GM10847 (cell line): ENCODE measurements around the gene DPYSL5.

Experiments used
- POLR2A ChIP-seq: IDR thresholded peaks from 2 replicates; pipeline ENCODE4 v1.6.1; 2011; ENCODE audit not compliant: insufficient read length; ENCODE audit errors: extremely low read depth

The DPYSL5 gene

DNA sequence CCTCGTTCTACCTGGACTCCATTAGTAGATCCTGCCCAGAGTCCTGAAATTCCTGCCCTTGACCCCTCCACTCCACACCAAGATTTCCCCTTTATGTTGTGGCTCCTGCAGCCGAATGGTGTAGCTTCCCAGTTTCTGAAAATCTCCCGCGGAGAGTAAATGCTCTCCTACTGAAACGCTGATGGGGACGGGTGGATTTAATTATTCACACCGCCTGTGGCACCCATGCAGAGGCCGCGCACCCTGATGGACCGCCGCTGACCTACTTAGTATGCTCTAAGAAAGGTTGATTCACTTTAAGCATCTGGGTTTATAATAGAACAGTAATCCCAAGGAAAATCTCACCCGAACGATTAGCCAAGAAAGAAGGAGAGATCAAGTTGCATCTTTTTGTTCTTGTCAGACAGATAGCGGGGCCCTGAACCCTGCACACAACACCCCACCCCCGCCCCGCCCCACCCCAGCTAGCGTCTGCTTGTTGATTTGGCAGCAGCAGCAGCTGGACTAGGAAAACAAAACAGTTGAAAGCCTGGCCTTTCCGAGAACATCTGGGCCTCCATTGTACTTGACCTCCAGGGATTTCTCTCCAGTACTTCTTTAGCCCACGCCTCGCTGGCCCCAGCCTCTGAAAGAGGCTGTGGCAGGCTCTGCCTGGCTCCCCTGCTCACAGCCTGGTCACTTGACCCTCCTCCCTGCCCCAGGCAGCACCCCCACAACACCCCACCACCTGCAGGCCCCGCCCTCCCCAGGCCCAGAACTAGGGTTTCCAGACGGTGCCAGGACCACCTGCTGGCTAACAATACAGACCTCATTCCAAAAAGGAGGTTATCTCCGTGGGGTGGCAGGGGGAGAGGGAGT, 53.6 kb downstream of the DPYSL5 start:
- no peak for TF ChIP-seq POLR2A

- TF ChIP-seq POLR2A = no peak
These were observed 55.7 kb downstream of the DPYSL5 start for GRCh38 chr2:26903676-26904075.

DNA sequence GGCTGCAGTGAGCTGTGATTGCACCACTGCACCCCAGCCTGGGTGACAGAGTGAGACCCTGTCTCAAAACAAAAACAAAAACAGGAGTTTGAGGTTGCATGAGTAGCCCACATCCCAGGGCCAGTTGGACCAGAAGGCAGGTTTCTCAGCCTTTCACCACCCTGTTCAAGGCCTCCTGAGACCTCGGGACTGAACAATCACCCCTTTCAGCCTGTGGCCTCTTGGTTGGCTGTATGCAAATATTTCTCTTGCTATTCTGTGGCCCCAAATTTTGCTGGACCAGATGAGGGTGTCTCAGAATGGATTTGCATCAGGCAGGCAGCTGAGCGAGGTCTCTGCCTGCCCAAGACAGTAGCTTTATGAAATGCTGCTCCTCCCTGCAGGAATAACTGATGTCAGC, 56.9 kb downstream of the DPYSL5 start:
- no peak for TF ChIP-seq POLR2A

DNA sequence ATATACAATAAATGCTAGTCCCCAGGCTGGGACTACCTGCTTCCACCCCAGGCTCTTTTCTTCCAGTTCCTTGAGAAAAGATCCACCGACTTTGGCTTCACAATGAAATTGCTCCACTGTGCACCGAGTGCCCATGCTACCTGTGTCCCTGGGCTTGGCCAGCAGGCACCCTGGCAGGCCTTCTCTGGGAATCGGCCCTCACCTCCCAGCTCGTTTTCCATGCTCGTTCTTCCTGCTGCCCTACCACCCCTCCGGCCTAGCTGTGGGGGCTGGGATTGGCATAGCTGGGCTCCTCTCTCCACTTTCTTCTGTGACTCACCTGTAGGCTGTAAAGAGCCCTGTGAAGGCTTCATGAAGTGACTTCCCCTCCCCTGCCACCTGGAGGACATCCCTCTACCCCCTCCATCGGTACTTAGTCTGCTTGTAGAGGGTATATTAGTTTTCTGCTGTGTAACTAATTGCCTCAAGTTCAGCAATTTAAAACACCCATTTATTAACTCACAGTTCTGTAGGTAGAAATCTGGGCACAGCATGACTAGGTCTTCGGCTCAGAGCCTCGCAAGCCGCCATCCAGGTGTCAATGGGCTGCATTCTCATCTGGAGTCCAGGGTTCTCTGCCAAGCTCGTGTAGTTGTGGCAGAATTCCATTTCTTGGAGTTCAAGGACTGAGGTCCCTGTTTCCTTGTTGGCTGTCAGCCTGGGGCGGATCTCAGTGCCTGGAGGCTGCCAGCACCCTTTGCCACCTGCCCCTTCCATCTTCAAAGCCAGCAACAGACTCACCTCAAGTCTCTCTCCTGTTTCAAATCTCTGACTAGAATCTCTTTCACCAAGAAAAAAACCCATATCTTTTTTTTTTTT, 57.6 kb downstream of the DPYSL5 start:
- no peak for TF ChIP-seq POLR2A

- no peak for TF ChIP-seq POLR2A
These were observed 59.5 kb downstream of the DPYSL5 start for GRCh38 chr2:26907416-26907815.

DNA sequence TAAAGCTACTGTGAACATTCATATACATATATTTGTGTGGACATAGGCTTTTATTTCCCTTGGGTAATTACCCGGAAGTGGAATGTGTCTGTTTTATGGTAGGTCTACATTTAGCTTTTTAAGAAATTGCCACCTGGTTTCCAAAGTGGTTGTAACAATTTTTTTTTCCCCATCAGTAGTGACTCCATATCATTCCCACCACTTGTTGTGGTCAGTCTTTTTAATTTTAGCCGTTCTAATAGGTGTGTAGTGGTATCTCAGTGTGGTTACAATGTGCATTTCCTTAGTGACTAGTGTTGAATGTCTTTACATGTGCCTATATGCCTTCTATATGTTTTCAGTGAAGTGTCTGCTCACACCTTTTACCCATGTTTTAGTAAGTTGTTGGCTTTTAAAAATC, 62.2 kb downstream of the DPYSL5 start:
- no peak for TF ChIP-seq POLR2A

DNA sequence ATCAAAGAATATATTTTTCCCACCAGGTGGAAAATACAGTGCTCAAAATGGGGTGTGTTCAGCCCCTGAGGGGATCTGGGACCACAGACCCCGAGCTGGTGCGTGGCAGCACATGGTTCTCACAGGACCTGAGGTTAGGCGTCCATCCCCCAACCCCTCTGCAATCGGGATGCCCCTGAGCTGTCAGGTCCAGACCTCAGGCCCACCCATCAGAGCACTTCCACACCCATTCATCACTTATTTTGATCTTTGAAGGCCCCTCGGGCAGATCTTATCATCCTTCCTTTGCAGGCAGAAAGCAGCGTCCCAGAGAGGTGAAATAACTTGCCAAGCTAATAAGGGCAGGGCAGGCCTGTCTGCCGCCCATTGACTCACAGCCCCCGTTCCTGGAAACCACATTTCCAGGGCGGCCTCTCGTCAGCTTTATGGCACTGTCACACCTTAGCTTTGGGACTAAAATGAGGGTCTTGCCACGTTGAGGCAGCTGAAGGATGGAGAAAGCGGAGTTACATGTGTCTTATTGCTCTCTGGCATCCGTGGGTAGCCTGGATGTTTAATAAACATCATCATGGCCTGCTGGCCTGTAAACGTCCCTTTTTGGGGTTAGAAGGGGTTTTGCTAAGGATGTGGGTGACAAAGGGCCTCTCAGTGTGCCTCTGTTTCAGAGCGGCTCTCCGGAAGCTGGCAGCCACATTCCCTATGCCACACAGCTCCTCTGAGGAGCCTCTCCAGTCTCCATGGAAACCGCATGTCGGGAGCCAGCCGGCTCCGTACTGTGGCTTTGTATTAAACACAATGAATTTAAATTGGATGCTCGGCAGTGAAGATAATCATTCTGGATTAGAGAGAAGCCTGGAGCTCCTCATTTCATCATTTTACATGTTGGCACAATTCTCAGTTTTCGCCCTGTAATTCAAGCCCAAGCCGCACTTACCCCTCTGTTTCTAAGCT, 64.3 kb downstream of the DPYSL5 start:
- TF ChIP-seq POLR2A = no peak

GRCh38 chr2:26913606-26913998, 65.7 kb downstream of the DPYSL5 start:
- no peak for TF ChIP-seq POLR2A

DNA sequence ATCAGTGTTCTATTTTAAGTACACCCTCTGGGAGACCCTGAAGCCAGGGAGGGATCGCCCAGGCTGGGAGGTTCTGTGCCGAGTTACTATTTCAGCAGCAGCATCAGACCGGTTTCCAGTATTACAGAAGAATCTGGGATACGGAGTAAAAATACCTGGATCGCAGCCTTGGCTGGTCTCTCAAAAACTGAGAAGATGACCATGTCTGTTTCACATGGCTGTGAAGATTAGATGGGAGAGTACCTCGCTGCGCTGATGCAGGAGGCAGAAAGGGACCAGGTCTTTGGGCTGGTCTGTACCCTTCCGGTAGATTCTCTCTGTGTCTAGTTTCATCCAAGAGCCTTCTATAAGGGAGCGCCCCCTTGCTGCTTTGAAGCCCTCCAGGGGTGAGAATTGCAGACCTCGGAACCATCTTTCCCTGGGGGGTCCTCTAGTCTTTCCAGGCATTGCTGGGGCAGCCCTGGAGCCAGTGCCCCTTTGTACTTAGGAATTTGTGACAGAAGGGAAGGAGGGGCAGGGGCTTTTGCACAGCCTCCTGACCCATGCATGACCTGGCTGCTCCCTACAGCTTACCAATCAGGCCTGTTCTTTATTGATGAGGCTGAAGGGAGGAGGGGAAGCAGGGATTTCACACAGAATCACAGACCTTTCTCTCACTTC, 66.2 kb downstream of the DPYSL5 start:
- no peak for TF ChIP-seq POLR2A

GRCh38 chr2:26914659-26915310, 66.9 kb downstream of the DPYSL5 start:
- no peak for TF ChIP-seq POLR2A

- no peak for TF ChIP-seq POLR2A
These were observed 67.4 kb downstream of the DPYSL5 start for GRCh38 chr2:26915316-26915715.

GRCh38 chr2:26916128-26916692, 68.3 kb downstream of the DPYSL5 start:
- no peak for TF ChIP-seq POLR2A

DNA sequence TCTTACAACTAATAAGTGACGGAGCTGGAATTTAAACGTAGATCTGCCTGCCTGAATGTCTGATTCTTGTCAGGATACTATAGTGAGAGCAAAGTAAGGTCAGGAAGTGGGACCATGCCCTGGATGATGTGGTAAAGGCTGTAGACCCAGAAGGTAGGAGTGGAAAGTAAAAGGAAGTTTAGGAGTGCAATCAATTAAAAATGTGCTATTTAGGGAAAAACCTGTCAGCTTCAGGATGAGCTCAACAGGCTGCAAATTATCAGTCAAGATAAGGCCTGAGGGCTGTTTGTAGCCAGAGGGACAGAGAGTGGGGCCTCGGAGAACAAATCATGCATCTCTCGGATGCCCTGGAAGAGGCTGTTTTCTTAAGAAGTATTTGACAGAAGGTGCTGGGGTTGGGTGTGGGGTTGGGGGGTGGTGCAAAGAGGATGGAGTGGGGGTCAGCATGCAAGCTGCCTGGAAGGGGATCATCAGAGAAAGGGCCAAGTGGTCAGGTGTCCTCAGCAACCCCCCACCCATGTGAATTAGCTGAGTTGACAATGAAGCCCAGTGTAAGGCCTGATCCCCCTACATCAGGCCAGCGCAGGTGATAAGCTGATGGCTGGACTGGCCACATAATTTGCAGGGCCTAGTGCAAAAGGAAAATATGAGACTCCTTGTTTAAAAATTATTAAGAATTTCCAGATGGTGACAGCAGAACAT, 69.4 kb downstream of the DPYSL5 start:
- TF ChIP-seq POLR2A = no peak
